Stimulated activated CD8-positive, alpha-beta memory T cell treated with anti-CD3 and anti-CD28 coated beads, Interleukin-12 subunit alpha, Interleukin-12 subunit beta, amount 100 ng/mL, for 1 hour (primary cell): Measurements from ENCODE around the gene PCSK5.

Experiments used
- DNase-seq: peaks from one replicate; pipeline ENCODE4 v3.0.0-alpha.2; 2020; ENCODE audit warnings: low read depth

The PCSK5 gene

GRCh38 chr9:76082057-76082456, 191.6 kb downstream of the PCSK5 start:
- no peak for DNase-seq

DNA sequence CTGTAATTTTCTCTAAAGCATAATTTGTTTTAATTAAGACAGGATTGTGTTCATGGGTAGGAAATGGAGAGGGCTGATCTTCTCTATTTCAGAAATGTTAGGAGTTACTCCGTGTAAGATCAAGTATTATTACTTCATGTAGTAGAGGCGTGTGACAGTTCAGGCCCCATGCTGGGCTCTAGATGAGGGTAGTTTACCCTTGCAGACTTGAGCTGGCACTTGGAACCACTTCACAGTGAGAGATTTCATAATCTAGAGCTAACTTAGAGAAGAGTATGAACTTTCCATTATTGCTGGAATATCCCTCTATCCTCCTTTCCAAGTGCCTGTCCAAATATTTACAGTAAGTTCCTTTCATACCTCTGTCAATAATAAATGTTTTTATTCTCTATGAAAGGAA, 195.1 kb downstream of the PCSK5 start:
- DNase-seq, result no peak

DNA sequence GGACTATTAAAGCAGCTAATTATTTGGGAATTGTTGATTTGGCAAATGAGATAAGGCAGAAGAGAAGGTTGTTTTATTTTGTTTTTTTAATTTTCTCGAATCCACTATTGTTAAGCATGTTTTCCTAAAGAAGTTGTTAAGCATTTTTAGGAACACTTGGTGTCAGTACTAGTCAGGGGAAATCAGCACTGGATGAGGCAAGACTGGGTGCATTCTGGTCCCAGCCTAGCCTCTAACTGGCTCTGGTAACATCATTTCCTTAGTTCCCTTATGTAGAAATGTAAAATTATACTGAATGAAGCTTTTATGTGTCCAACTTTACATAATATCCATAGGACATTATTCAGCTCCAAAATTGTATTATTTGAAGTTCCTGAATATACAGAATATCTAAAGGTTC, 196.1 kb downstream of the PCSK5 start:
- no peak for DNase-seq

DNA sequence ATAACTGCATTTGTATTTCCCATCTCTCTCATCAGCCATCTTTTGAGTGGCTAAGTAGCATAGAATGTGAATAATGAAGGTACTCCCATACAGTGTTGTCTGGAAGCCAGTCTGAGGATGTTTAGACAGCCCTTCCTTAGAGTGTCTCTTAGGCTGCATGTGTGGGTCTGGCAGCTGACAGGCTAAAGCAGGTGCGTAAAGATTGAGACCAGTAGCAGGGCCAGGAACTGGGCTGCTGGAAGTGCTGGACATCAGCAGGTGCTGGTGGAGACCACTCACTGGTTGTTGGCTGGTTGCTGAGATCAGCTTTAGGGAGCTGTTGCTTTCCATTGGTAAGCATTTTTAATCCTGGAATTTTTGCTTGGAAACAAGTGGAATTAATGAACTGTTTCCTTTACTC, 197.5 kb downstream of the PCSK5 start:
- DNase-seq, result no peak

DNA sequence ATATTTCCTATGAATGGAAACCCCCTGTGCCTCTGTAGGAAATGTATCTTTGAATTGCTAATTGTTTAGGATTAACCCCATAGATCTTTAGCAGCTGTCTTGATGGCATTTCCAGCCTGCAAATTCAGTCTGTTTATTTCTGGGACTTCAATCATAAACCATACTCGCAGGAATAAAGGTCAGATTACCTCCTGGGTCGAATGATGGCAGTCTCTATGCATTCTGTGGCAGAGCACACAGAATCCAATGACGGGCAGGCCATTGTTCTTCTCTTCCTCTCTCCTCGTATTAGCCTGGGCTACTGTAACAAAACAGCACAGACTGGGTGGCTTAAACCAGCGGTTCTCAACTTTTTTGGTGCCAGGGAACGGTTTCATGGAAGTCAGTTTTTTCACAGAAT, 199.9 kb downstream of the PCSK5 start:
- DNase-seq, result no peak

DNA sequence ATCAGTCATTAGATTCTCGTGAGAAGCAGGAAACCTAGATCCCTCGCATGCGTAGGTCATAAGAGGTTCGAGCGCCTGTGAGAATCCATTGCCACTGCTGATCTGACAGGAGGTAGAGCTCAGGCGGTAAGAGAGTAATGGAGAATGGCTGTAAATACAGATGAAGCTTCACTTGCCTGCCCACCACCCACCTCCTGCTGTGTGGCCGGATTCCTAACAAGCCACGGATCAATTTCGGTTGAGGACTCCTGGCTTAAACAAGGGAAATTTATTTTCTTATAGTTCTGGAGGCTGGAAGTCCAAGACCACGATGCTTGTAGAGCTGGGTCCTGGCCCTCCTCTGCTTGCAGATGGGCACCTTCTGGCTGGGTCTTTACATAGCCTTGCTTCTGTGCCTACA, 200.4 kb downstream of the PCSK5 start:
- no peak for DNase-seq

DNA sequence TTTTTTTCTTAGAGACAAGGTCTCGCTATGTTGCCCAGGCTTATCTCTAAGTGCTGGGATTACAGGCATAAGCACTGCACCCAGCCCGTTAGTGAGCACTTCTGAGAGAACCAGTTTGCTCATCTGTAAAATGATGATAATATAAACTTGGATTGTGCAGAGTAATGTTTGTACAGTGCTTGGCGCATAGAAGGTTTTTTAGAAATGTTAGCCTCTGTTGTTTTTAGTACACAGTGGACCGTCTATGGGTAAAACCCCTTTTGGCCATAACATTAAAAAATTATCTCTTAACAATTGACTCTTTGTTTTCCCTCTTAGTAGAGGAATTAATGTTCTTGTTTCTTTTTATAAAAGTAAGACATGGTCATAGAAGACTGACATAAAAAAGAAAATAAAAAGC, 202.1 kb downstream of the PCSK5 start:
- no peak for DNase-seq

DNA sequence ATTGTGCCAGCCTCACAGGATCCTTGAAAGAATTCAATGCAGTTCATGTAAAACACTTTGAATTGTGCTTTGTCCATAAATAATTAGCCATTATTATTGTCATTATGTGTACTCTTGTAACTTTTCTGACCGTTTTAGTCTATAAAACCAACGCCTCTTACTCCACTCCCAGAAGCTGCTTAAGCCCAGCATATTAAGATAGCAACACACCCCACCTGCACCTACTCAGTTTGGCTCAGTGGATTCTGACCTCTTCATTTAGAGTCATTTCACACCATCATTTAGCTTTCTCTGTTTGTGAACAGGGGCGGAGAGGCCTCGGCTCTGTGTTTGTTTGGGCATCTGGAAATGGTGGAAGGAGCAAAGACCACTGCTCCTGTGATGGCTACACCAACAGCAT, 205.1 kb downstream of the PCSK5 start:
- no peak for DNase-seq

DNA sequence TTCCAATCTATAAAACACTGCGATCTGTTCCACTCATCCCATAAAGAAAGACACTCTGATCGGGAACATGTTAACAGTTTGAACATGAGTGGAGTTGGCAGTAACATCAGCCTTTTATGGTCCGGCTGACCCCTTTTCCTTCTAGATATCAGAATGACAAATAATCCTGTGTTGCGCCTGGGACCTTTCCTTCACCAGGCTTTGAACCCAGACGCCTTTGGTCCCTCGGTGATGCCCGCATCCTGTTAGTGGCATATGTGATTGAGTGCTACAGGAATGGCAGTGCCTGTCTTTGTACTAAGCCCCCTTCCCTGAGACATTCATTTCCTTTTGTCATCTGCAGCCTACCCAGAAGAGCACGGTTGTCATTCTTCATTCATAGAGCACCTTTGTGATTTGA, 209.0 kb downstream of the PCSK5 start:
- no peak for DNase-seq

DNA sequence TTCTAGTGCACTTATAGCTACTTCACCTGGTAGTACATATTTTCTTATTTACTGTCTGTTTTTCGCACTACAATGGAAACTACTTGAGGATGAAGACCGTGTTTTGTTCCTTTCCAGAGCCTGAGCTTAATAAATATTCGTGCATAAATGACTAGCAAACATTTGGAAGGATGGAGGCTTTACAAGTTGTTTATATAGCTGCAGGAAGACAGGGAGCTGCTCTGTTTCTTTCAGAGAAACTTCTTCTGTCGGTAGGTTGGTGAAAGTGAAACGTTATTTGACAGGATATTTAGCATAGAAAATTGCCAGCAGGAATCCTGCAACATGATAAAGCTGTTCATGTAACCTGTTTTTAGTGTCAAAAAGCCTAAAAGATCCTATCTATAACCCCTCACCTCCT, 210.6 kb downstream of the PCSK5 start:
- no peak for DNase-seq

GRCh38 chr9:76101491-76101890, 211.0 kb downstream of the PCSK5 start:
- DNase-seq, result no peak

- DNase-seq, result no peak
Measured at GRCh38 chr9:76101947-76102346, 211.5 kb downstream of the PCSK5 start.

GRCh38 chr9:76103531-76104315, 213.2 kb downstream of the PCSK5 start:
- DNase-seq, result no peak

DNA sequence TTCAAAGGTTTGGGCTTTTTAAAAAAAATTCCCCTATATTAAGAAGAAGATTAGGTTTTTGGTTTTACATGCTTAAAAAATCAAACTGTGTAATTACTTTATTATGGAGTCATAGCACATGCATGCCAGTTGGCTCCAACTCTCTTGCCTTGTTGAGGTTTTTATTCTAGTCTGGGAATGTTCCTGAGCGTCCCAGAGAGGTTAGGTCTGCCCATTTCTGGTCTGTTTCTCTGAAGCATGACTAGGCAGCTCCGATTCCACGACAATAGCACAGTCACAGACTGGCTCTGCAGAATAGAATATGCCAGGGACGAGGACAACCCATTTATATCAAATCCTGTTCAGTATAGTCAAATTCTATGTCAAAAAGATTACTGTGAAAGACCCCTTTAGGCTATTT, 217.0 kb downstream of the PCSK5 start:
- no peak for DNase-seq

DNA sequence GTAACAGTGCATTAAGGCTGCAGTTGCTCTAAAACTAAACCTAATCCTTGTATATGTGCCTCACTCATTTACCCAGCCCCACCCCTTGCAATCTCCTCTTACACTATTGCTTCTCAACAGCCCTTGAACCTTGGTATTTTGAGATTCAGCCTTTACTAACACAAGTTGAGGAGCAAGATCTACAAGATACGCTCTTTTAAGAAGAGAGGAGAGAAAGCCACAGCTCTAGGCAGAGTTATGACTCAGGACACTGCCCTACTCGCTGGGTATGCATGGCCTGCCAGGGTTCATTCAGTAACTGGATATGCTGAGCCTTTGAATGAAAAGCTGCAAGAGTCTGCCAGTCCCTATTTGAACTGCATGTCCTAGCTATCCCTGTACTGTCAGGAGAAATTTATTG, 219.5 kb downstream of the PCSK5 start:
- no peak for DNase-seq

- DNase-seq, result no peak
Measured at GRCh38 chr9:76112151-76112550, 221.7 kb downstream of the PCSK5 start.

- no peak for DNase-seq
Measured at GRCh38 chr9:76114144-76114543, 223.7 kb downstream of the PCSK5 start.

DNA sequence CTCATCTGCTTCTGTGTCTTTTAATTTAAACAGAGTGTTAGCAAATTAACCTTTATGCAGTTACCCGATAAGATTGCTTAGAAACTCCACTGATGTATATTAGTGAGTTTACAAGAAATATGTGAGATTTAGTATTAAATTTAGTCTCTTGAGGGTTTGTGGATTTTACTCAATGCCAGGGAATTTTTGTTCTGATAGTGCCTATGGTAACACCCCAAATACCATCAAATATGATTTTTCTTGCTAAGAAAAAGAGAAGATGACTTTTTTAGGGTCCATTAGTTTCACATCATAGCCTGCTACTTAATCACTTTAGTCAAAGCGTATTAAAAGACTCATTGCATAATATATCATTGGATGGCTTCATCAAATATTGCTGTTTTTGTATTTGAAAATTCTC, 224.9 kb downstream of the PCSK5 start:
- DNase-seq, result no peak

- DNase-seq, result no peak
Measured at GRCh38 chr9:76115982-76116646, 225.6 kb downstream of the PCSK5 start.

GRCh38 chr9:76116913-76117312, 226.4 kb downstream of the PCSK5 start:
- no peak for DNase-seq

DNA sequence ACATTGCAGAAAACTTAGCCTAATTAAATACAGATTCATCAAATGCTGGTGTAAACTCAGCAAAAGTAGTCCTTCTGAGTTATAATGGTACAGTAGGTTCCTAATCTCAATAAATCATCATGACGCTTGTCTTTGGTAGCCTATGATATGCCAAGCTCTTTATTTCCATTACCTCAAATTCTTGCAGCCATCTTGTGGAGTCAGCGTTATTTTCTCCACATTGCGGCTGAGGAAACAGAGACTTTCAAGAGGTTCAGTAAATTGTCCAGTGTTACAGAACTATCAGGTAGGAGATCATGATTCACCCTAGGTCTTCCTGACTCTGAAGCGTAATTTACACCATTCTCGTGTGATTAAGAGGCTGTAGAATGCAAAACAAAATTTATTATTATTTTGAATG, 237.2 kb downstream of the PCSK5 start:
- no peak for DNase-seq

DNA sequence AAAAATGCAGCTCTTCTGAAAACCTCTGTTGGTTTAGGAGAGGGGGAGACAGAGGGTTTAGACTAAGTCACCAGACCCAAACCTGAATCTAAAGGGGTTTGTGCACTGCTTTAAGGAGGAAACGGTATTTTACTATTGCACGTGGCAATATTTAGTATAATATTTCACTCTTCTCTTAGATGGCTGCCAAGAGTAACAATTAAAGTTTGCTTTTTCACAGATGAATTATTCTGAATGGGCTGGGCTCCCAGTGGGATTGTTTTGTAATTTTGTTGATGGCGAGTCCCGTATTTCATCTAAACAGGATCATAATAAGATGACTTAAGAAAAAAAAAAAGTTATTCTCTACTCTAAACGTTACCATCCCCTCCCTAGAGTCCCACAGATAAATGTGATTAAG, 245.4 kb downstream of the PCSK5 start:
- no peak for DNase-seq

DNA sequence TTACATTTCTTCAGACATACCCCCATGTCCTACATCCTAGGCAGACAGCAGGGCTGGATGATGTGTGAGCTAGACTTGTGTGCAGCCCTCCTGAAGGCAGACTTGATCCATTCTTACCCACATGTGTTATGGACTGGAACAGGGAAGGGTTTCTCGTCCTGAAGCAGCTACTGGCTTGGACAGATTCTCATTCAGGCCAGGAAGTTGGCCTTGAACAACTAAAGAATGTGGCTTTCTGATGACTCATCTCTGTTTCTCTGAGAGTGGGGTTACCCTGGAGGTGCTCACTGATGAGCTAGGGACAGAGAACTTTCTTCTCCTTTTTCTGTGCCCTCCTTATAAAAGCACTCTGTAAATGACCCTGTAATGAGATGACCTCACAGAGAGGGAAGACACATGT, 246.5 kb downstream of the PCSK5 start:
- DNase-seq, result no peak

DNA sequence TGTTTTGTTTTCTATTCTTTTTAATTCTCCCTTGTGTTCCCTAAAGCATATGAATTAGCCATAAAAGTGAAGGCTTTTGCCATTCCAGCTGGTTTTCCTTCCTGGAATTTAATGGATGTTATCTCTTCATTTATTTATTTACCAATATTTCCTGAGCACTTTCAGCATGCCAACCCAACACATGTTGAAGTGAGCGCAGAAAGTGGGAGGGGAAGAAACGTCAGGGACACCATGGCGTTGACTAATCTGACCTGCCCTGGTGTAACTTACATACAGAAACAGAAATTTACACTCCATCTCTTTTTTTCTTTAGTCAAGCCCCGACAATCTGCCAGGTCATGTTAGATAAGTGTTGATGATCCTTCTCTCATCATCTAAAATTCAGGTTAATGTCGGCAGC, 247.5 kb downstream of the PCSK5 start:
- no peak for DNase-seq
